Hematopoietic multipotent progenitor cell treated with erythropoietin and hydrocortisone succinate and interleukin-3 and kit ligand, for 17 days (in vitro differentiated cells): ENCODE results near the gene RUNX1.
"Not testable (repeated sequence)": the region's sequence is repeated elsewhere in the genome, so short reads cannot be mapped to it uniquely, and the experiment has no call there.

Experiments
- DNase-seq: peaks from one replicate; pipeline ENCODE4 v3.0.0-alpha.2; 2015; ENCODE audit warnings: low spot score

RUNX1 gene

GRCh38 chr21:34806423-34806822 lies 242.7 kb downstream of the RUNX1 start:
- no peak for DNase-seq

GRCh38 chr21:34805157-34805556 lies 243.9 kb downstream of the RUNX1 start:
- no peak for DNase-seq

GRCh38 chr21:34804584-34804983 lies 244.5 kb downstream of the RUNX1 start:
- not testable (repeated sequence) for DNase-seq

GRCh38 chr21:34803782-34804370 lies 245.2 kb downstream of the RUNX1 start:
- DNase-seq: no peak

GRCh38 chr21:34802180-34802899 lies 246.8 kb downstream of the RUNX1 start:
- DNase-seq: no peak

GRCh38 chr21:34801519-34802132 lies 247.5 kb downstream of the RUNX1 start:
- no peak for DNase-seq

- no peak for DNase-seq
Measured at GRCh38 chr21:34800797-34801518, 248.1 kb downstream of the RUNX1 start.

GRCh38 chr21:34799092-34799491 lies 250.0 kb downstream of the RUNX1 start:
- DNase-seq: no peak

- DNase-seq: no peak
Measured at GRCh38 chr21:34797921-34798535, 251.1 kb downstream of the RUNX1 start.

- no peak for DNase-seq
Measured at GRCh38 chr21:34797201-34797525, 251.9 kb downstream of the RUNX1 start.

- no peak for DNase-seq
Measured at GRCh38 chr21:34796518-34797200, 252.4 kb downstream of the RUNX1 start.

- DNase-seq: no peak
Measured at GRCh38 chr21:34795548-34796180, 253.4 kb downstream of the RUNX1 start.

GRCh38 chr21:34795175-34795547 lies 253.9 kb downstream of the RUNX1 start:
- DNase-seq: no peak

- no peak for DNase-seq
Measured at GRCh38 chr21:34794686-34795085, 254.4 kb downstream of the RUNX1 start.

- DNase-seq: no peak
Measured at GRCh38 chr21:34793471-34793870, 255.6 kb downstream of the RUNX1 start.

- DNase-seq: no peak
Measured at GRCh38 chr21:34792504-34793089, 256.5 kb downstream of the RUNX1 start.

- no peak for DNase-seq
Measured at GRCh38 chr21:34791776-34792503, 257.2 kb downstream of the RUNX1 start.

- no peak for DNase-seq
Measured at GRCh38 chr21:34790834-34791233, 258.3 kb downstream of the RUNX1 start.

GRCh38 chr21:34790341-34790740 lies 258.8 kb downstream of the RUNX1 start:
- no peak for DNase-seq

- no peak for DNase-seq
Measured at GRCh38 chr21:34788879-34789278, 260.2 kb downstream of the RUNX1 start.
